ENCODE measurements around the gene HEMK1.

The HEMK1 gene

DNA sequence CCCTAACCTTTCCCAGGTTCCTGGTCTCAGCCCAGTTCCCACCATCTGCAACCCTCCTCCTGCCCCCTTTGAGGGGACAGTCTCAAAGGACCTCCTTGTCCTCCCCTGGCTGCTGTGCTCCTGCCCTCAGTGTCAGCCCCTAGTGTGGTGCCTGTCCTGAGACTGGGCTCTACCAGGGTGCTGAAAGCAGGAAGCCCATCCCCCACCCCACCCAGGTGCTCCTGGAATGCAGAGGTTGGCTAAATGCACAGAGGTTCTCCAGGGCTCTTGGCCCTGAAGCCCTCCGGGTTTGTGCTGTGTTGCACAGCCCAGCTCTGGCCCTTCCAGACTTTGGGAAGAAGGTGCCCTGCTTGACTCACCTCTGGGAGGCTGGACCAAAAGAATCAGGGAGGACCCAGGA lies 23.5 kb upstream of the HEMK1 start:
- no peak for DNase-seq

DNA sequence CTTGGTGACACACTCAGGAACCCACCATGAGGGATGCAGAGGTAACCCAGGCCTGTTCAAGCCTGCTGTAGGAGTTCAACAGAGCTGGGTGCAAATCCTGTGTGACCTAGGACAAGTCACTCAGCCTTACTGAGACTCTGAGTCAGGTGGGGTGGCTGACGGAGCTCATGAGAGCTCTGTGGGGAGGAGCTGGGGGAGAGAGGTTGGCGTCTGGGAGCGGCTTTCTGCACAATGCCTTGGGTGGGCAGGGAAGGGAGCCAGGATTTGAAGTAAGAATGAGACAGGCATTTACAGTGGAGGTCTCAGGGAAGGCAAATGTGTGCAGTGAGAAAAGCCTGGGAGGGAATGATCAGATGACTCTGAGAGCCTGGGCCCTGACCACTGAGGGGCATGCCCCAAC lies 20.1 kb upstream of the HEMK1 start:
- DNase-seq: no peak

DNA sequence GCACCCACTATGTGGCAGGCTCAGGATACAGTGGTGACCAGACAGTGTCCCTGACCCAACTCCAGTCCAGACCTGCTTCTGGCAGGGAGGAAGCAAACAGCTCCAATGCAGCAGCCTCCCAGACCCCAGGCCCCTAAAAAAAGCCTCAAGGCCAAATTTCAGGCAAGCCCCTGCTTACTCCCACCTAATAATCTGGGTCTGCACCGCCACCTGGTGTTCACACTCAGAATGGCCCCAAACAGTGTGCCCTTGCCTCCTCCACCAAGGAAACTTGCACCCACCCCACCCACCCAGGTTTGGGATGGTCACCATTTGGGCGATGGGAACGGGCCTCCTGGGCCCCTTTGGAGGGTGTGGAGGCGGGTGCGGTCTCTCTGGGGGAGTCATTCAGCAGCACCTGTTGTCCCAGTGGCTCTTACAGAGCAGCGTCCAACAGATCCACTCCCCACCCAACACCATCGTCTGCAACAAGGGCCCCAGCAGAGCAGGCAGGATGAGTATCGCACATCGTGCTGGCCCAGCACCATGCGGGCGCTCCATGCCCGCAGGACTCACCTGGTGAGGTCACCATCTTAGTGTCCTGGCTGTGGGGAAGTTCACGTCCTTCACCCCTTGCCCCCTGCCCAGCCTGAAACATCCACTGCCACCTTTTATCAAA lies 19.1 kb upstream of the HEMK1 start:
- DNase-seq: peak; percentile 29

DNA sequence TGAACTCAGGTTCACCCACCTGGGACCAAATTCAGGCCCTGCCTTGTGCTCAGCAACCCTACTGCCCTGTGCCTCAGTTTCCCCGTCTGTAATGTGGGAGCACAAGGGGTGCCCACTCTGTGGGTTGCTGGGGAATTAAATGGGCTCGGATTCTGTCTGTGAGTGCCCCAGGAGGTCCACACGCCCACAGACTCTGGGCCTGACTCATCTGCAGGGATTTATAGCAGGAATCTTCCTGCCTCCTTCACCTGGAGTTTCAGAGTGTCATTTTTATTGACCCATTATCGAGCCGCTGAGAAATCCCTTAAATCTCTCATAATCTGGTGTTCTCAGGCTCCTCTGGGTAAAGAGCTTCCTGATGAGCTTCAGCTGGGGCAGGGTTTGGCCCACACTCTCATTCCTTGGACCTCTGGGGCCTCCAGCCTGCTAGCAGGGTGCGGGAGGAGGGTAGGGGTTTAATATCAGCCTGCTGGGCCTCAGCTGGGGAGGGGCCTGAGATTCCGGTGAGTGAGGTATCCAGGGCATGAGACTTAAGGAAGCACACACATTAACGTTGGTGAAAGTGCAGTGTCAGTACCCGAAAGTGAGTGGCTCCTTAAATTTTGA lies 18.2 kb upstream of the HEMK1 start:
- no peak for DNase-seq

DNA sequence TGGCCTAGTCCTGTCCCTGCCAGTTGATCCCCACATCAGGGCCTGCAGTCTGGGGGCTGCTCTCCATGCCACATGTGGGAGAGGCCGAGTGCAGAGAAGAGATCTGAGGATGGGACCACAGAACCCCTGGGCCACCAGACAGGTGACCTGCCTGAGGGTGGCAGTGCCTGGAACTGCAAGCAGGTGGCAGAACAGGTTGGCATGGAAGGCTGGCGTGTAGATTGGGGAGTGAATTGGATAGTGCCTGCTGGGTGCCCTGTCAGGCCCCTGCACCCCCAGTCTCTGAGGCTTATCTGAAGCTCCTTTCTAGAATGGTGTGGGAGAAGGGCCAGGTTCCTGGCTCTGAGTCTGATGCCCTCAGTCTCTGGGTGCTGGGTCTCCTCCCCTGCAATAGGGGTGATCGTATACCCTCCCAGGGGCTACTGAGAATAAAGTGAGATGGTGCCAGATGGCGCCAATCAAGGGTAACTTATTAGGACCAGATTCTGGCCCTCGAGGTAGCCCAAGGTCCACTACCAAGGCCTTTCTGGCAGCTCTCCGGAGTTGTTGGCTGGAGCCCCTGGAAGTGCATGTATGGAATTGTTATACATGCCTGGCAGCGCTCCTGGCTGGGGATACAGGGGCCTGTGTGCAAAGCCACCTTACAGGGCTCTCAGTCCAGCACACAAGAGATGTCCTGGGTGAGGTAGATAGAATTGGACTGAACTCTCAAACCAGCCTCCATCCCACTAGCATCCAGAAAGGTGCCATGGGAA lies 17.5 kb upstream of the HEMK1 start:
- no peak for DNase-seq

DNA sequence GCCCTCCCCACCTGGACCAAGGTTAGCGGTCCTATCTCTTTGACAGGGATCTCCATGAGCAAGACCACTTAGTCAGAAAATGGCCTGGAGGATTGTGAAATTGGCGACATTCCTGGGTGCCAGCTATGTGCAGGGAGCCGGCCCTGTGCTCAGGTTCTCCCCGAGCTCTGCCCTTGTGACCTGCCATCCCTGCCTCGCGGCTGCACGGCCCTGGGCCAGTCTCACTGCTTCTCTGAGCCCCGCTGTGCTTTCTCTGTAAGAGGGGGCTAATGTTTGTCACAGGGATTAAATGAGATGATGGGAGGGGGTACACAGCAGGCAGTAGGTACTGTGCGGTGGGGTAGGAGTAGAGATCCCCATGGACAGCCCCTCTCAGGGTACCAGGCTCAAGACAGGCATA lies 16.7 kb upstream of the HEMK1 start:
- no peak for DNase-seq

DNA sequence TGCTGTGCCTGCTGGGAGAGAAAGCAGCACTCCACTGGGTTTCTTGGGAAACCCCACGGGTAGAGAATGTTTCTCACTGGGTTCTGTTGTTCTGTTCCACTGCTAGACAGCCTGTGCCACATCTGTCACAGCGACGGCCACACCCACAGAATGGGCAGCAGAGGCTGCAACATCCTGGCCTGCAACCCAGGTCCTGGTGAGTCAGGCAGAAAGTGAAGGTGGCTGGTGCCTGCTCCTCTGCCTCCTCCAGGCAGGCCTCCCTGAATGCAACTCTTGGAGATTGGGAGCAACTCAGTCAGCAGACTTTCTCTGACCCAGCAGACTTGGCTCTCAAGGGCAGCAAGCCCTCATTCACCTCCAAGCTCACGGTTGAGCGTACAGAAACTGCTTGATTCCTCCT lies 14.8 kb upstream of the HEMK1 start:
- no peak for DNase-seq

DNA sequence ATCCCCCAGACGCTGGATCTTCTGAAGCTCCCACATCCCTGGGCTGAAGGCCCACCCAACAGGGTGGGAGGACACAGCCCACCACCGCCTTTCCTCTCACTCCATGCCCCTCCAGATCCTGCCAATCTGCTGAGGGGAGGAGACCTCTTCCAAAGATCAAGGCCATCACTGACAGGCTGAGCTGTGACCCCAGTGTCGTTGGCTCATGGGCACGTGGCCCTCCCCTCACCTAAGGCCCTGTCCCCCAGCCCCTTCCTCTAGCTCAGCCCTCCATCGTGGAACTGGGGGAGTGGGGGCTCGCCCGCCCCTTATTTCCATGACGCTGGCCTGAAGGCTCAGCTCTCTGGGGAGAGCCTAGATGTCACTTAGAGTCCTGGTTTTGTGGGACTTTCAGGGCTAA lies 12.2 kb upstream of the HEMK1 start:
- no peak for DNase-seq

DNA sequence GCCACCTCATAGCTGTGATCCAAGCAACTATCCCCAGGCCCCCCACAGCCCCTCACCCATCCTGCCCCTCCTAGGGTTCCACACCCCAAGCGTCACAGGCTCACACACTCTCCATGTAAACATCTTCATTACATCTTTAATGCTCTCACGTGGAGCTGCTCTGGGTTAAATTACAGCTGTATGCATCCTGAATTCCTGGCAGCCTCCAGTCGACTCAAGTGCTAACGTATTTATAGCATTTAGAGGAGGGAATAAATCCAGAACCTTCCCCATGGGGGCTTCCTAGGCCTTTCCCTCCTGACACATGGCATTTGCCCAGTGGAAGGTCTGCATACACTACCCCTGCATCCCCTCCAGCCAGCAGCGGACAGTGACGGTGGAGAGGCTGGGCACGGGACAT lies 11.4 kb upstream of the HEMK1 start:
- no peak for DNase-seq

DNA sequence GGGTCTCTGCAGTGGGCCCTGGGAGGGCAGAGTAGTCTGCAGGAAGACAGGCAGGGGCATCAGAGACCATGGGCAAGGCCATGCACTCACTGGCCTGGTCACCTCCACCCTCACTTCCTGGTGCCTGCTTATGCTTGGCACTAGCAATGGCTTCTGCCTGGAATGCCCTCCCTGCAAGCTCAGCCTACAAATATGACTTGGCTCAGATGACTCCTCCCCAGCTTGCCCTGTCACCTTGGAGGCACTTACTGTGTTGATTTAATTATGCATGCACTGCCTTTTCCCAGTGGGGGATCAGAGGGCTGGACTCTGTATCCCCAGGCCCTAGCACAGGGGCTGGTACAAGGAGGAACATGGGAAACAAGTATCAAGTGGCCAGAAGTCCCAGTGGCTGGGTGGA lies 9.6 kb upstream of the HEMK1 start:
- no peak for DNase-seq

DNA sequence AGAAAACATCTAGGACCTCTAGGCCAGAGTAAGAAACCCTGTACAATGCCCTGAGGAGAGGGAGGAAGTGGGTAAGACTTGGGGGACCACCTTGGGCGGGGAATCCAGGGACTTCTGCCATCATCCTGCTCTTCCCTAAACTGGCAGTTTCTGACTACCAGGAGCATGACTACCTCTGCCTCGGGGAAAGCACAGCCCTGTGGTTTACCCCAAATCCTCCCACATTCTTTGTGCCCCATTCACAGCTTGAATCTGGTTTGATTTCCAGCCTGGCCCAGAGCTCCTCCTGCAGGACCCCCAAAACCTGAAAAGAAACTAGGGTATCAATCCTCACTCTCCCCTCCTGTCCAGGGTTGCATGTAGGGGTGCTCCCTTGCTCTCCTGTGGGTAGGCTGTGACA lies 6.5 kb upstream of the HEMK1 start:
- peak; percentile 68 for DNase-seq

DNA sequence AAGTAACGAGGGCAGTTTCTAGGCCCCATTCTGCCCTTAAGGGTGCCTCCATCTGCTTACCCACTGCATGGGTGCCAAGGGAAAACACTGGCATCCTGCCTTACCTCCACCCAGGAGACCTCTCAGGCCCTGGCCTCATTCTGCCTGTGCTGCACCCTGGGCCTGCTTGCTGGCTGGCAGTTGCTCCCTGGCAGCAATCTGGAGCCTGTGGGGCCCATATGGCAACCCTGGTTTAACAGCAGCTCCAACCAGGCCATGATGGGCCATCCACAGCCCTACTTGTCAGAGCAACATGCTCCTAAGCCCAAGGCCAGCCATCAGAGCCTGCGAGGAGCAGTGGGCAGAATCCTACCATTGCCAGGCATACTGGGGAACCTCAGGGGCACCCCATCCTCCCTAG lies 5.5 kb upstream of the HEMK1 start:
- DNase-seq: no peak

DNA sequence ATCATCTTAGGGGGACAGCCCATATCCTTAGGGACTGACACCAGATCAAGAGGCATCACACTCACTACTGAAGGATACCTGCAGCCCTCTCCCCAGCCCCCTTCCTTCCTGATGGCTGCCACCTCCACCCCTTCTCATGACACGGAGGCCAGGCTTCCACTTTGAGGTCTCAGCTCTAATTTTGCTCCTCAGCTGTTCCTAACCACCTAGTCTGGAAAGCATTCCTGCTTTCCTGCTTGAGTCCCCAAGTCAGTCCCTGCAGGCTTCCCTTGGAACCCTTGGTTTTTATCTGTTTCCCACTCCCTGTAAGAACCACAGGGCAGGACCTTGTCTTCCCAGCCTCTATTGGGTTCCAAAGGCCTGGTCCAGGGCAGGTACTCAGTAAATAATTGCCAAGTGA lies 5.0 kb upstream of the HEMK1 start:
- no peak for DNase-seq

DNA sequence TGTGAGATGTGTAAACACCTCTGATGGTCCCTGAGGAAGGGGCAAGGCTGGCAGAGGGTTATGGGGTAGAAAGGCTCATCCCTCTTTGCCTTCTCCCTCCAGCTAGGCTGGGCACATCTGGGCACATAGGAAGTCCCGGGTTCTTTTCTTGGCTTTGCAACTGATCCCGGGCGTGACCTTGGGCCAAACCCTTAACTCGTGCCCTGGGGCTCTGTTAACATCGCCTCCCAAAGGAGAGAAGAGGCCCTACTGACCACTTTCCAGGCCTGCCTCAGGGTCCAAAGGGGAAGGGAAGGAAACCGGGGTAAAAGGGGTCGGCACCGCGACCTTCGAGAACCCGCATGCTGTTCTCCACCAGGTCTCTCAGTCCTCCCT lies 2.3 kb upstream of the HEMK1 start:
- no peak for DNase-seq

DNA sequence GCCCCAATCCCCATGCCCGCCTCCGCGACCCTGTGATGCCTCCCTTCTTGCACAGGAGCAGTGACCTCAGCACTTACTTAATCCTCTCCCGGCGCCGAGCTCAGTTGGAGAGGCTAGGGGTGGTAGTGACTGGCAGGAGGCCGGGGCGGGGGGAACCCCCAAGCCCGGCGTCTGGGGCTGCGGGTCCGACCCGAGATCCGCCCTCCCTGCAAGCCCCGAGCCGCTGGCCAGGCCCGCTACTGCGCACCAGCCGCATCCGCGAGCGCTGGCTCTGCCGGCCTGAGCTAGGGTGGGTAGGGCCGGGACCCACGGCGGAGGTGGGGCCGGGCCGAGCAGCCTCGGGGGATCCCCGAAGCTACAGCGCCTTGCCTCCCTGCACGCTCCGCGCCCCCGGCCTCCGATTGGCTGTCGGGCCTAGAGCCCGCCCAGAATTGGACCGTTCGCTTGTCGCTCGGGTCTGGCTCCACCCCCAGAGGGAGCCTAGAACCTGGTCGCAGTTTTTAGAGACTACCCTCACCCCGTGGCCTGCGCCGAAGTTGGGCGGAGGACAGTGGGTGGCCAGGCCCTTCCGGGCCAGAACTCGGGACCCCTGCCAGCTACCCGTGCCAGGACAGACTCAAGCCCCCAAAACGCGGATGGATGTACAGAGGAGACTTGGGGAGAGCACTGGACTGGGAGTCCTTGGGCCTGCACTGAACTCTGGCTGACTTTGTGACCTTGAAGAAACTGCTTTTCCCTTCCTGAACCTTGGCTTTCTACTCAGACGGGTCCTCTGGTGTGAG lies 1.7 kb upstream of the HEMK1 start, which contains the start of gene C3orf18:
Gene C3orf18, minus strand, starts transcription at position 362 of the 782 bp plus-strand sequence. CDS start 2,048 bp downstream, outside the sequence.
- DNase-seq: peak; percentile 90

DNA sequence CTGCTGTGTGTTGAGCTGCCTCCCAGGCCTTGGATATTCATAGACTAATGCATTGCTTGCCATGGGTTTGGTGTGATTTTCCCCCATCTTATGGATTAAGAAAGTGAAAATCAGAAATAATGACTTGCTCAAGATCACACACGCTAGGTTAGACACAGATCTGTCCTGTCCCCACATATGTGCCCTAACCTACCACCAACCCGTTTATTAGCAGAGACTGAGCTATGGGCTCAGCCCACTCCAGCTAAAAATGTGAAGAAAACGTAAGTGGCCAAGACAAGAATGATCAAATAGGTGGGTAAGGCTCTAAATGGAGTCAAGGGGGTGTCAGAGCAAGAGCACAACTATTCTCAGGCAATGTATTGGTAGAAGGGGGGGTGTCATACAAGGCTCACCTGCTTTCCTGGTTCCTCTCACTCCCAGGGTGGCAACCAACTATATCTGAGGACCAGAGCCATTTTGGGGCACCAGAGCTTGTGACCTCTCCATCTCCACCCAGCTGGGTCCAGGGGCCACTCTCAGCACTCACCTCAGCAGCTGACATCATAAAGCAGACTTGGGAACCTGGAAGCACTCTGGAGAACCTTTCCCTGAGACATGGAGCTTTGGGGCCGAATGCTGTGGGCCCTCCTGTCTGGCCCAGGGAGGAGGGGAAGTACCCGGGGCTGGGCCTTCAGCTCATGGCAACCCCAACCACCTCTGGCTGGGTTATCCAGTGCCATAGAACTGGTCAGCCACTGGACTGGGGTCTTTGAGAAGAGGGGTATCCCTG lies 1.4 kb downstream of the HEMK1 start:
- DNase-seq: no peak

DNA sequence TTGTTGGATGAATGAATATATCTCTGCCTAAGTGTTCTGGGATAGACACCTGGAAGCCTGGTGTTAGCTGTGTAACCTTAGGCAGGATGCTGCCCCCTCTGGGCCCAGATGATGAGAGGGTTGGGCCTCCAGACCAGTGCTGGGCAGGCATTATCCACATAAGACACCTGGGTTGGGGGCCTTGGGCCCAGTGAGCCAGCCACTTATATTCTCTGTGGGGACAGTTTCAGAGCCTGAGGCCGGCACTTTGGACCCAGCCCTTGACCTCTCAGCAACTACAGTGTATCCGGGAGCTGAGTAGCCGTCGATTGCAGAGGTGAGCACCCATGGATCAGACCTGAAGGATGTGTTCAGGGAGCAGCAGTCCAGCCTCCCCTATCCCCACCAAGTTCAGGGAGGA lies 2.2 kb downstream of the HEMK1 start:
- no peak for DNase-seq

DNA sequence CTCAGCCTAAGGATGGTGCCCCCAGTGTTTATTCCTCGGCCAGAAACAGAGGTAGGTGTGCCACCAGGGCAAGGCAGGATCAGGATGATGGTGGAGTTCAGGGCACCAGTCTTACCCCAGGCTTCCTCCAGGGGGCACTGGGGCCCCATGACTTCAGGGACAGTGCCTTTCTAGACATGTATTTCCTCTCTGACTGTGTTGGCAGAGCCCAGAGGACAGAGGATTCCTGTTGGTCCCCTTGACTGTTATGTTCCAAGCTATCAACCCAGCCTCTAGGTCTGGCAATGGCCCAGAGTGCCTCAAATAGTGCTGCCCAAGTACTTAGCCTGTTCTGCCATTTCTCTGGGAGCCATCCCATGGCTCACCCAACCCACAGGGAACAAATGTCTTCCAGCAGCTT lies 2.8 kb downstream of the HEMK1 start:
- peak; percentile 69 for DNase-seq

DNA sequence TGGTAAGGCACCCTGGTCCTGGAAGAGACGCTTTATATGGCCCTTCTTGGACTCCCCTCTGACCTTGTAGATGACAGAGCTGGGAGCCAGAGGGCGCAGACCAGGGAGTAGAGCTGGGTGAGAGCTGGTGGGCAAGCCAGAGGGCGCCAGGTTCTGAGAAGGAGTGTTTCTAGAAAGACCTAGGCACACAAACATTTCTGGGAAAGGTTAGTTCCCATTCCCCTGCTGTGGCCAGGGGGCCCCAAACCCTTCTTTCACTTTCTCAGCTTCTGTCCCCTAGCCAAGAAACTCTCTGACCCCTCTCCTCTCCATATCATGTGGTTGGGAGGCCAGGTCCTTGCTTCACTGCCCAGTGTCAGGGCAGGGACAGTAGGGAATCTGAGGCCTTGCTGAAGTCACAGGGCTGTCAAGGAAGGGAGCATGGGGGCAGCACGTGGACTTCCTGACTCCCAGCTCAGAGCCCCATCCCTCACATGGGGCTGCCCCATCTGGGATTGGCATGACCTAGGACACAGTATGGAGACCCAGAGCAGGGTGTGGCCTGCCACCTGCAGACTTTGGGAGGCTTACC lies 3.6 kb downstream of the HEMK1 start:
- no peak for DNase-seq

DNA sequence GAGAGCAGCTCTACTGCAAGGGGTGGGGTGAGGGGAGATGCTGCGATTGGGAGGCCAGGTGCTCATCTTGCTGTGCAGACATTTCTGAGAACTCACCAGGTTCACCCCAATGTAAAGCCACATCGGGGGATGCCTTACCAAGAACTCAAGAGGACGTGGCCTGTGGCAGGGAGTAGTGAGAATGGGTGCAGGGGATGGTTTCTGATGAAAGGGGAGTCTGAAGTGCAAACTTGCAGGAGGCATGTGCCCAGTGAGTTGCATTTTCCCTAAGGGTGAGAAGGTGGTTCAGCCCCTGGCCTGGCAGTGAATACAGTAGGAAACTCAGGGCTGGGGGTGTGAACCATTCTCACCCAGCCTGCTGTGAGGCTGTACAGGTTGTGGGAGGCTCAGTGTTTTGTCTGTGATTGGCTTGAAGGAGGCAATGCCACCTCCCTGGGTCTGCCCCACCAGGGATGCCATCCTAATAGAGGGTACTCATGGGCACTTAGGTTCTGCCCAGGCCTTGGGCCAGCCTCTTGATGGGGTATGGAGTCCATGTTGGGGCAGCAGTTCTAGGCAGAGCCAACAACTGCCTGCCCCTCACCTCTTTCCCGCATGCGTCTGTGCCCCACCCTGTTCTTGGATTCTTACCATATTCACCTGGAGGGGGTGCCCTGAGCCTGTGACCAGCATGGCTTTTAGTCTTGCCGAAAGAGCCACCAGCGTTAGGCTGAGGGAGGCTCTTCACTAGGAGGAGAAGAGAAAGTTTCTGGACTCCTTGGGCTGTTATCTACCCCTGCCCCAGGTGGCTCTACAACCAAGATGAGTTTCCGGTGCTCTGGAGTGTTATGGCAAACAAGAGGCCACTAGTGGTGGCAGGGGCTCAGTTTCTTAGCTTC lies 4.5 kb downstream of the HEMK1 start:
- DNase-seq: no peak

DNA sequence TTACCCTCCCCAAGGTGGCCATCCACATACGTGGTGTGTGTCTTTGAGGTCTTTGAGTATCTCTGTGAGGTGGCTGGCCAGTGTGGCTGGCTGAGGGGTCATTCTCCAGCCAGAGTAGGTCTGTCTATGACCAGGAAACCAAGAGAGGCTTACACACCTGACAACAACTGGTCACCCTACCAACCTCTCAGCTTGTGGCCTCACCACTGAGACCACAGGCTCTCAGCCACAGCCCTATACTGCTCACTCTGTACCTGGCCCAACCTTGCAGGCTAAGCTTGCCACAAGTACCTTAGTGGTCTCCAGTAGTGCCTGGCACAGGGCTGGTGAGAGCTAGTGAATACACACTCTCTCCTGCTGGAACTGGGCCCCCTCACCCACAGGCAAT lies 5.1 kb downstream of the HEMK1 start:
- no peak for DNase-seq

All from fibroblast of upper back skin (primary cell).